ENCODE results near the gene RNU6-9.
A peak's percentile ranks its signal among the peaks of the same experiment; 100 is the strongest.

Gene RNU6-9

GRCh38 chr19:936175-936546 is 42.9 kb downstream of the RNU6-9 start:
- no peak for DNase-seq (ENCODE audit: low read depth)

GRCh38 chr19:937259-937694 is 44.0 kb downstream of the RNU6-9 start:
- DNase-seq (ENCODE audit: low read depth), result no peak

- no peak for DNase-seq (ENCODE audit: low read depth)
These were observed 45.1 kb downstream of the RNU6-9 start for GRCh38 chr19:938233-938923.

GRCh38 chr19:939439-939838 is 46.2 kb downstream of the RNU6-9 start:
- DNase-seq (ENCODE audit: low read depth), result no peak

- no peak for DNase-seq (ENCODE audit: low read depth)
These were observed 46.6 kb downstream of the RNU6-9 start for GRCh38 chr19:939922-940321.

GRCh38 chr19:940591-941291 is 47.5 kb downstream of the RNU6-9 start:
- peak; percentile 56 for DNase-seq (ENCODE audit: low read depth)

GRCh38 chr19:941292-942132 is 48.2 kb downstream of the RNU6-9 start:
- no peak for DNase-seq (ENCODE audit: low read depth)

GRCh38 chr19:942133-942645 is 48.9 kb downstream of the RNU6-9 start:
- no peak for DNase-seq (ENCODE audit: low read depth)

Measured in activated T-cell treated with anti-CD3 and anti-CD28 coated beads for 48 hours (primary cell).